ENCODE data around the gene PGAP6. TPM values are rescaled to one million over a fixed set of nuclear protein-coding genes. Genes with fewer than 3 reads are reported as not detected.

The PGAP6 gene
- total RNA-seq, 3 donors from 2014 or later = 24.5 to 49.5 (median 36.7) TPM

GRCh38 chr16:383326-384051 is 1.7 kb upstream of the PGAP6 start:
- Histone ChIP-seq H3K27ac (peak overlapping the region; percentile 77), H3K9me3 (no peaks in the 10 kb centered on the region), H3K27me3 (no peaks in the 10 kb centered on the region), H3K36me3 (no peaks in the 10 kb centered on the region), H3K4me1 (peaks cover 3 to 4% of the 10 kb centered on the region in 2 donors), H3K4me3 (peak overlapping the region; percentile 72 to 81 (median 72))
- intact Hi-C loops (cut with DNase I; ENCODE audit: low total_unique reads) = no loop called here
- DNase-seq (ENCODE audit: low spot score in 2 of 2) = peak in 1 of 2 donors; percentile 65
- TF ChIP-seq POLR2A (IDR thresholded peaks at IDR 0.05) (no peak), POLR2AphosphoS5 (IDR thresholded peaks at IDR 0.05) (peak in 2 of 3 donors; percentile 17 to 22), CTCF (IDR thresholded peaks at IDR 0.05) (no peak)

- TF ChIP-seq POLR2AphosphoS5 (IDR thresholded peaks at IDR 0.05) (no peak), CTCF (IDR thresholded peaks at IDR 0.05) (no peak)
- peak overlapping the region; percentile 71 to 87 for H3K27ac ChIP-seq
Measured at GRCh38 chr16:381012-381788, 578 bp downstream of the PGAP6 start.

GRCh38 chr16:380762-381011 is 1.1 kb downstream of the PGAP6 start:
- Histone ChIP-seq H3K9me3 (no peaks in the 10 kb centered on the region), H3K27ac (peak overlapping the region; percentile 71 to 87), H3K4me3 (peak overlapping the region; percentile 72 to 81 (median 72)), H3K4me1 (peaks cover 3 to 4% of the 10 kb centered on the region in 2 donors), H3K27me3 (no peaks in the 10 kb centered on the region), H3K36me3 (no peaks in the 10 kb centered on the region)
- no peak for TF ChIP-seq POLR2AphosphoS5 (IDR thresholded peaks at IDR 0.05)
- no peak for TF ChIP-seq POLR2A (IDR thresholded peaks at IDR 0.05)
- TF ChIP-seq CTCF (IDR thresholded peaks at IDR 0.05) = no peak
- intact Hi-C loops (cut with DNase I; ENCODE audit: low total_unique reads) = no loop called here
- DNase-seq (ENCODE audit: low spot score in 2 of 2) = no peak

More at GRCh38 chr16:381012-381788, 578 bp downstream of the PGAP6 start:
- no peaks in the 10 kb centered on the region for H3K27me3 ChIP-seq
- DNase-seq (ENCODE audit: low spot score in 2 of 2) = no peak
- intact Hi-C loops (cut with DNase I; ENCODE audit: low total_unique reads) = no loop called here
- H3K9me3 ChIP-seq = no peaks in the 10 kb centered on the region
- H3K4me1 ChIP-seq = peaks cover 3 to 4% of the 10 kb centered on the region in 2 donors
- no peaks in the 10 kb centered on the region for H3K36me3 ChIP-seq
- H3K4me3 ChIP-seq = peak overlapping the region; percentile 72 to 81 (median 72)

GRCh38 chr16:379961-380761 is 1.6 kb downstream of the PGAP6 start:
- Histone ChIP-seq H3K4me1 (peaks cover 3 to 4% of the 10 kb centered on the region in 2 donors), H3K27ac (no peak overlapping the region)

More at GRCh38 chr16:379961-380761, 1.6 kb downstream of the PGAP6 start:
- intact Hi-C loops (cut with DNase I; ENCODE audit: low total_unique reads) = no loop called here
- Histone ChIP-seq H3K27me3 (no peaks in the 10 kb centered on the region), H3K9me3 (no peaks in the 10 kb centered on the region), H3K36me3 (no peaks in the 10 kb centered on the region), H3K4me3 (peak overlapping the region in 2 of 3 donors; percentile 72 to 81)
- no peak for DNase-seq (ENCODE audit: low spot score in 2 of 2)
- TF ChIP-seq POLR2AphosphoS5 (IDR thresholded peaks at IDR 0.05) (no peak), CTCF (IDR thresholded peaks at IDR 0.05) (no peak), POLR2A (IDR thresholded peaks at IDR 0.05) (no peak)

Measured in breast epithelium (tissue), 4 donors.